AG09309 (cell line): Measurements from ENCODE around the gene CDA.

Experiments
- DNase-seq: peaks from one replicate; pipeline ENCODE4 v3.0.0-alpha.2; 2010; ENCODE audit warnings: low read depth
- H3K4me3 ChIP-seq: 2 replicates; pipeline ENCODE4 v1.5.1; 2011; ENCODE audit warnings: mild to moderate bottlenecking, low read depth, low read length, moderate library complexity; ENCODE audit not compliant: control insufficient read depth
- TF ChIP-seq, protein P1 (sequence below): IDR thresholded peaks from 2 replicates; pipeline ENCODE4 v1.5.1; 2011; ENCODE audit warnings: mild to moderate bottlenecking, low read depth, low read length, inconsistent platforms; ENCODE audit not compliant: insufficient read depth, control insufficient read depth; ENCODE audit errors: missing control alignments

The CDA gene

DNA sequence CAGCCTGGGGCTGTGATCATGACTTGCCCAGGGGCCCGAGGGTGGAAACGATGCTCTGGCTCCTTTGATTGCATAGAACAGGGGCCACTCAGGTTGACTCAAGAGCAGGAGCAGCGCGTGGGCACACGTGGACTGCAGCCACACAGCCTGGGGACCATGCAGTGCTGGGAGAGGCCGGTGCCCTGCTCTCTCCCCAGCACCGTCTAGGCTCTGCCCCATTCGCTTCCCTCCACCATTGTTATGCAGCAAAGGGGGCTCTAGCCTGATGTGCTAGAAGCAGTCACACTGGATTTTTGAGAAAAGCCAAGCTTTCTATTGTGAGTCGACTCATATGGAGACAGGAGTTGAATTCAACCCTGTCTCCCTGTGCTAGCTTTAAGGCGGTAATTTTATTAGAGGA, 53.1 kb downstream of the CDA start:
- TF ChIP-seq, protein P1, sequence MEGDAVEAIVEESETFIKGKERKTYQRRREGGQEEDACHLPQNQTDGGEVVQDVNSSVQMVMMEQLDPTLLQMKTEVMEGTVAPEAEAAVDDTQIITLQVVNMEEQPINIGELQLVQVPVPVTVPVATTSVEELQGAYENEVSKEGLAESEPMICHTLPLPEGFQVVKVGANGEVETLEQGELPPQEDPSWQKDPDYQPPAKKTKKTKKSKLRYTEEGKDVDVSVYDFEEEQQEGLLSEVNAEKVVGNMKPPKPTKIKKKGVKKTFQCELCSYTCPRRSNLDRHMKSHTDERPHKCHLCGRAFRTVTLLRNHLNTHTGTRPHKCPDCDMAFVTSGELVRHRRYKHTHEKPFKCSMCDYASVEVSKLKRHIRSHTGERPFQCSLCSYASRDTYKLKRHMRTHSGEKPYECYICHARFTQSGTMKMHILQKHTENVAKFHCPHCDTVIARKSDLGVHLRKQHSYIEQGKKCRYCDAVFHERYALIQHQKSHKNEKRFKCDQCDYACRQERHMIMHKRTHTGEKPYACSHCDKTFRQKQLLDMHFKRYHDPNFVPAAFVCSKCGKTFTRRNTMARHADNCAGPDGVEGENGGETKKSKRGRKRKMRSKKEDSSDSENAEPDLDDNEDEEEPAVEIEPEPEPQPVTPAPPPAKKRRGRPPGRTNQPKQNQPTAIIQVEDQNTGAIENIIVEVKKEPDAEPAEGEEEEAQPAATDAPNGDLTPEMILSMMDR: no peak
- no peak overlapping the region for H3K4me3 ChIP-seq
- no peak for DNase-seq

DNA sequence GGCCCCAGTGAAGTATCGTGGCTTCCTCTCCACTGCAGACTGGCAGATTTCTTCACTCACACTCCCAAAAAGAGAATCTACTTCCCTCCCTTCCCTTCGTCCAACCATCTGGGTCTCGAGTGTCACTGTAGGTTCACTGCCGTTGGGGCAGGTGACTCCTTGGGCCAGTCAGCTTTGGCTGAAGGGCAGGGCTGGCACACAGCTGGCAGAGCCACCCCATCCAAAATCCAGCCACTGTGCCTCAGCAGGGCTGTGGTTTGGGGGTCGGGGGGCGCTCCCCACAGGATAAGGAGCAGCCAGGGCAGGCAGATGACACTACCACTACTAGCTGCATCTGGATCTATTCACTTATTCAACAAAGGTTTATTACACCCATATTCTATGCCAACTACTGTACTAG, 54.2 kb downstream of the CDA start:
- TF ChIP-seq, protein P1: no peak
- H3K4me3 ChIP-seq: no peak overlapping the region
- no peak for DNase-seq

DNA sequence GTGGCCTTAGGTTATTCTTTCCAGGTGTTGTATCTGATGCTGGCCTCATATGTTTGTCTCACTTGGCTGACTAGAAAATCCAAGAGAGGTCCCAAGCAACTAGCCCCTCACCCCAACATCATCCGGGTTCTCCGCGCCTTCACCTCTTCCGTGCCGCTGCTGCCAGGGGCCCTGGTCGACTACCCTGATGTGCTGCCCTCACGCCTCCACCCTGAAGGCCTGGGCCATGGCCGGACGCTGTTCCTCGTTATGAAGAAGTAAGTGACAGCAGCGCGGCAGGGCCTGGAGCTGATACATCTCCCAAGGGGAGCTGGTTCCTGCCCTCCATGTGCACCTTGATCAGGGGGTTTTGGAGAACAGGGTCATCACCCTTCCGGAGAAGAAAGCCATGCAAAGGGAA, 55.5 kb downstream of the CDA start:
- TF ChIP-seq, protein P1: no peak
- DNase-seq: no peak

DNA sequence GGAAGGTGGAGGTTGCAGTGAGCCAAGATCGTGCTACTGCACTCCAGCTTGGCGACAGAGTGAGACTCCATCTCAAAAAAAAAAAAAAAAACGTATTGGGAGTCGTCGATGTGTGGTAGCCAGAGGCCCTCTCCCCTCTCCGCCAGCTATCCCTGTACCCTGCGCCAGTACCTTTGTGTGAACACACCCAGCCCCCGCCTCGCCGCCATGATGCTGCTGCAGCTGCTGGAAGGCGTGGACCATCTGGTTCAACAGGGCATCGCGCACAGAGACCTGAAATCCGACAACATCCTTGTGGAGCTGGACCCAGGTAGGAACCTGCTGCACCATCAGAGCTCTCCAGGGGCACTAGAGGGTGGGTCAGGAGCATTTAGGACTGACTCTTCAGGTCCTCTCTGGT, 56.5 kb downstream of the CDA start:
- no peak for DNase-seq
- TF ChIP-seq, protein P1: no peak
- no peak overlapping the region for H3K4me3 ChIP-seq

More for the DNA sequence above, 55.5 kb downstream of the CDA start:
- H3K4me3 ChIP-seq: no peak overlapping the region

DNA sequence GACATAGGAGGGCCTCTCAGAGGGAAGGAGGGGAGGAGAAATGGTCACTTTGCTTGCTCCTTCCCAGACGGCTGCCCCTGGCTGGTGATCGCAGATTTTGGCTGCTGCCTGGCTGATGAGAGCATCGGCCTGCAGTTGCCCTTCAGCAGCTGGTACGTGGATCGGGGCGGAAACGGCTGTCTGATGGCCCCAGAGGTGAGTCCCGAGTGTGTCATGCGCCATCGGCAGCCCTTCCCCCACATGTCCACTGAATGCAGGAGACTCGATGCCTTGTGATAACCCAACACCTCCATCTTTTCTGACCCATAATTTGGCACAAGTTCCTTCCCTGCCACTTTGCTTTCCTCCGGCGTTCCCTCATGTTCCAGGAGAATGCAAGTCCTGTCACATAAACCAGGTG, 59.5 kb downstream of the CDA start:
- H3K4me3 ChIP-seq: no peak overlapping the region
- TF ChIP-seq, protein P1: no peak
- DNase-seq: no peak

DNA sequence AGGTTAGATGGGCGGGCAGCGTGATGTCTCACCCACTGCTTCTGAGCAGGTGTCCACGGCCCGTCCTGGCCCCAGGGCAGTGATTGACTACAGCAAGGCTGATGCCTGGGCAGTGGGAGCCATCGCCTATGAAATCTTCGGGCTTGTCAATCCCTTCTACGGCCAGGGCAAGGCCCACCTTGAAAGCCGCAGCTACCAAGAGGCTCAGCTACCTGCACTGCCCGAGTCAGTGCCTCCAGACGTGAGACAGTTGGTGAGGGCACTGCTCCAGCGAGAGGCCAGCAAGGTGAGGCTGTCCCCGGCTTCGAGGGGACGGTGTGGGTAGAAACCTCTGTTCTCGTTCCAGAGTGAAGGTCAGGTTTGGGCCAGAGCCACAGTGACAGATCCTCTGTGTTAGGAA, 60.0 kb downstream of the CDA start:
- no peak for DNase-seq
- no peak overlapping the region for H3K4me3 ChIP-seq
- TF ChIP-seq, protein P1: no peak

DNA sequence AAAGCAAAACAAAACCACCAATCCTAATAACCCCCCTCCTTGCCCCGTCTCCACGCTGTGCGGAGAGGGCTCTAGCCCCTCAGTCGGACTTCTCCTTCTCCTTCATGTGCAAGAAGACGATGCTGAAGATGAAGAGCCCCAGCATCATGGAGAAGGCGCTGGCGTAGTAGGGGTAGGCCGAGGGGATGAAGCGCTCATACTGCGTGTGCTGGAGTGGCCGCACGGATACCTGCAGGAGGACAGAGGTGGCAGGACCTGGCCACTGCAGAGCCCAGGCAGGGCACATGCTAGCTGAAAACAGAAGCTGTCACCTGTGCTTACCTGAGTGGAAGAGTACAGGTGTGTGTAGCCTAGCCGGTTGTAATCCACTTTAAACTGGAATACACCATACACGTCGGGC, 63.4 kb downstream of the CDA start:
- no peak overlapping the region for H3K4me3 ChIP-seq
- TF ChIP-seq, protein P1: no peak
- no peak for DNase-seq
